Dedifferentiated amniotic fluid mesenchymal stem cell (primary cell): ENCODE data around the gene LRRK1.

Experiments used
- DNase-seq: peaks from one replicate; pipeline ENCODE4 v3.0.0-alpha.2; 2016; ENCODE audit errors: extremely low spot score

Gene LRRK1

DNA sequence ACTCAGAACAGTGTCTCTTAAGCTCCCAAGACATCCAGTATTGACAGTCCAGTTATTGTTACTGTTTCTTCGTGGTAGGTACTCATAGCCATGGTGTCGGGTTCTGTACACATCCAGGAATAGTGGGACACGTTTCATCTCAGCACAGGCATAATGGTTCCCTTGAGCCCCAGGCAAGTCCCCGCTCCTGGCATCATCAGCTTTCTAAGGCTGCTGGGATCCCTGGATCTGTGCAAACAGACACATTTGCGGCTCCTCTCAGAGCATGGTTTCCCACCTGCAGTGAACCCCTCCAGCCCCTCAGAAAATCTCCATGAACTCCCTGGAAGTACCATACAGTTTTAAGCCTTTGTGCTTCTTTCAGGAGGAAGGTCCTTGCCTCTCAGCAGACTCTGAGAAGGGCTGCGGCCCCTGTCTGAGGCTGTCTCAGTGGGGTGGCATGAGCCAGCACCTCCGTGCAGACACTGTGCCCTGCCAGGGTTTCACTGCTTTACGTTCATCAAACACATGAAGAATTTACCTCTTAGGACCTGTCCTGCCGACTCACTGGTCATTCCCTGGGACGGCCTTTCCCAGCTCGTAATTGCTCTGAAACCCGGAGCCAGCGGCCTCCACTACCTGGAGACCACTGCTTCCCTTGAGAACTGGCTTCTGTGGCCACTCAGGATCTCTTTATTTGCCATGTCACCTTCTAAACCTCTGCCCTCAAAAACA lies 124.9 kb downstream of the LRRK1 start:
- DNase-seq = no peak

DNA sequence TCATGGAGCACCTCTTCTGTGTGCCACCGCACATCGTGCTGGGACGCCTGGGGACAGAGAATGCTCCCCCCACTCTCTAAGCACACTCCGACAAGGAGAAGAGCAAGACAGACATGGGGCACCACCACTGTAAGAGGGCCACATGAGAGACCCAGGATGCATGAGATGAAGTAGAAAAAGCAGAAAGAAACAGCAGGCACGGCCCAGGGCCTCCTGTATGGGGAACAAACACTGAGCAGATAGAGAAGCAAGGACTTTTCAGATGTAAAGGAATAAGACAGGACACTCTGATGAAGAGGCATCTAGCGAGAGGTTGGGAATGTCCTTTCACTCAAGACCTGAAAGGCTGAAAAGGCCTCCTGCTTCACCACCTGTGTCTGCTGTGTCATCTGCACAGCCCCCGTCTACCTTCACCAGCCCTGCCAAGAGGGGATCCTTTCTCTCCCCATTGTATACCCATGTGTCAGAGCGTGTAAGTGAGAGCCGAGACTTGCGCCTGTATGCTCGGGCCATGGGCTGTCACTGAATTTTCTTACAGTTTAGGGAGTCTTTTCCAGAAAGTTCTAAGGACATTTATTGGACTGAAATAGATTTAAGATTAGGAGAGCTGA lies 125.6 kb downstream of the LRRK1 start:
- no peak for DNase-seq

DNA sequence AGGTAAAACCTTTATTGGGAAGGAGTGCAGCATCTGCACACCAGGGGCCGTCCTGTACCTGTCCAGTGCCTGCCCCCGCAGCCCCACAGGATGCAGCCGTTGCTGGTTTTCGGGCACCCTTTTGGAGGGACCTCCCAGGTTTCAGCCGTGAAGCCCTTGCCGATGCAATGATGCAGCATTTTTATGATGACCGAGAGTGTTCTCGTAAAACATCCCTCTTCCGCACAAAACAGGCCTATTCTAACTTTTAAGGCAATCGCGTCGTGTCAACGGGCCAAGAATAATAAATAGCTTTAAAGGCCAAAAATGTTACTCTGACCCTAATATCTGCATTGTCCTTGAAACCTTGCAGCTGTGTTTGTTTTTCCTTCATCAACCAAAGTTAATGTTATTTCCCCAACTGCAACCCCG lies 126.1 kb downstream of the LRRK1 start:
- no peak for DNase-seq

DNA sequence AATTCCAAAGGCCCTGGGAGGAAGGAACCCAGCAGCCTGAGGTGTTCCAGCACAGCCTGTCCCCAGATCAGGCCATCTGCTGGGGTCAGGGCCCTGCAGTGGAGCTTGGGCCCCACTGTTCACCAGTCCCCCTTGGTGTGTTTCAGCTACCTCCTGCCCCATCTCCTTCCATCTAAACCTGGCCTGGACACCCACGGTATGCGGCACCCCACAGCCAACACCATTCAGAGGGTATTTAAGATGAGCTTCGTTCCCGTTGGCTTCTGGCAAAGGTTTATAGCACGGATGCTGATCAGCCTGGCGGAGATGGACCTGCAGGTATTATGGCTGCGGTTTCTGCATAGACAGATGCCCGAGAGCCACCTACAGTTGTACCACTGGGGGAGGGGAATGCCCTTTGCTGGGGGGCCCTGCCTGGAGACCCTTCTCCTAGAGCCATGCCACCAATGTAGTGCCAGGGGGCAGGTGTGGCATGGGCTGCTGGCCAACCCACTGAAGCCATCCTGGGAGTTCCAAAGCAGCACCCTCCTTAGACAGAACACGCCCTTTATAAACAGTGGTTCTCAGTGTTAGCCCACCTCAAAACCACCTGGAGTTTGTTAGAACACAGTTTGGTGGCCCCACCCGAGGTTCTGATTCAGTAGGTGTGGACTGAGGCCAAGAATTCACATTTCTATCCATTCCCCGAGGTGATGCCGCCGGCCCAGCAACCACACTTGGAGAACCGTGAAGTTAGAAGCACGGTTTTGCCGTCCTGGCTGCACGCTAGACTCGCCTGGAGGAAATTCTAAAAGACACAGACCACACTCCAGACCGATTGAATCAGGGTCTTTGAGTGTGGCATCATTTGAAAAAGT lies 126.9 kb downstream of the LRRK1 start:
- DNase-seq = no peak

DNA sequence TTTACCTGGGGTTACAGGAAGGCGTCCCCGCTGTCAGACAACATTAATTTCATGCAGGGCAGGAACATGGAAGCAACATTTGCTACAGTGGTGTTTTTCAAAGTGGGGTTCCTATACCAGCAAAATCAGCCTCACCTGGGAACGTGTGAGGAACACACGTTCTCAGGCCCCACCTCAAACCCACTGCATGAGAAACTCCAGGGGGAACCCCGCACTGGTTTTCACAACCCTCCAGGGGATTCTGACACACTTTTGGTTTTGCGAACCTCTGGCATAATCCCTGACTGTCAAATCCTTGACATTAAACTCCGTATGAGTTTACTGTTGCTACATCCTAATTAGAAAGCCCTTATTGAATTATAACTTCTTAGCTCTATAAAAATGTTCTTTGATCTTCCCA lies 127.7 kb downstream of the LRRK1 start:
- no peak for DNase-seq

DNA sequence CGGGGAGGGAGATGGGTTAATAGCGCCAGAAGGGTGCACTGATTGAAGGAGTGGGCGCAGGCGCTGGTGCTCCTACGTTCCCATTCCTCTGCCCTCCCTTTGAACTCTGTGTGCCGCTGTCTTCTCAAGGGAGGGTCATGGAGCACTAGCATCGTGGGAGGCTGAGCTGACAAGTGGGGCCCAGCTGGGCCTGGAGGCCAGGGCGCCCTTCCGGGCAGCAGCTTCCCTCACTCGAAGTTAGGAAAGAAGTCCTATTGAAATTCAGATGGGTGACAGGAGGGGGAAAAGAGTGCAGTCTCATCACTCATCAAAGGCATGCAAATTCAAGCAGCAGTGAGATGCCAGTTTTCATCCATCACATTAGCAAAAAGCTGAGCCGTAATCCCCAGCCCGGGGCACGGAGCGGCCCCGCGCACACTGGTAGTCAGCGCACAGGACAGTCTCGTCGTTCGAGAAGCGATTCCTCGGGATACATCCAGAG lies 128.2 kb downstream of the LRRK1 start:
- no peak for DNase-seq

DNA sequence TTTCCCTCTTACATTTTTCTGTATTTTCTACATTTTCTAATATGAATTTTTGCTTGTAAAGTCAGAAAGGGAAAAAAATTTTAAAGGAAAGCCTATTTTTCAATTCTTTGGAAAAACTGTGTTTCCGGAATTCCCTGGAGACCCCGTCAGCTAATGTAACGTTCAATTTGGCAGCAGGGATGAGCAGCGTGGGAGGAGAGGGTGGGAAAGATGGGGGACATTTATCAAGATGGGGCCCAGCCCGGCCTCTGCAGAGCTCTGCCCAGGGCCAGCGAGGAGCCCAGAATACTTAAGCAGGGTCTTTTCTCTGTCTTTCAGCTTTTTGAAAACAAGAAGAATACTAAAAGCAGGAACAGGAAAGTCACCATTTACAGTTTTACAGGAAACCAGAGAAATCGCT lies 129.0 kb downstream of the LRRK1 start:
- no peak for DNase-seq

DNA sequence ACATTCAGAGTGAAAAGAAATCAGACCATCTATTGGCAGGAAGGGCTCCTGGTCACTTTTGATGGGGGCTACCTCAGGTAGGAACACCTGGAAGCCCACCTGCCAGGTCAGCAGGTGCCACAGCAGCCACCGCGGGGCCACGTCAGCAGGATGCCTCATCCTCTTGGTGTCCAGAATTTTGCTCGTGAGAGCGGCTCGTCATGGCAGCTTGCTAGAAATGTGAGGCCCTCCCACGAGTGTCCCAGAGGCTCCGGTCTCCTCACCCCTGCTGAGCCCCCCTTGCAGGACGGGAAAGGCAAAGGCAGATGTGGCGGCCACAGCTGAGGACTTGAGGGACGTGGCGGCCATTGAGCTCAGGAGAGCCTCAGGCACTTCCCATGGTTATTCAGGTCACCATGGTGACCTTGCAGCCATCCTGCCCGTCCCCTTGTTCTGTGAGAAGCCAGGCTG lies 129.4 kb downstream of the LRRK1 start:
- DNase-seq = no peak

DNA sequence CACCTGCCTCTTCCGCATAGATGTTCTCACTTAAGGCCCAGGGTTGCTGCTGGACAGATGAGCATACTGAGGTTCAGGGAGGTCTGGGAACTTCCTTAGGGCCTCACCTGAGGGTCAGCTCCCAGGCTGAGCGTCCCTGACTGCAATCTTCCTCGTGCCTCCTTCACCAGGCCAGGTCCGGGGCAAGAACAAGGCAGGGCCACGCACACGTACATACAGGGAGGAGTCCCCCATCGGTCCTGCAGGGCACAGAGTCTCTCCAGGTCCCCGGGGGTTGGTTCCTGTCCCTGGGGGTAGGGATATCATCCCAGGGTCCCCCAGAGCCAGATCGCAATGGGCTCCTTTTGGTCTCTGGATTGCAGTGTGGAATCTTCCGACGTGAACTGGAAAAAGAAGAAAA lies 130.1 kb downstream of the LRRK1 start:
- DNase-seq = no peak

DNA sequence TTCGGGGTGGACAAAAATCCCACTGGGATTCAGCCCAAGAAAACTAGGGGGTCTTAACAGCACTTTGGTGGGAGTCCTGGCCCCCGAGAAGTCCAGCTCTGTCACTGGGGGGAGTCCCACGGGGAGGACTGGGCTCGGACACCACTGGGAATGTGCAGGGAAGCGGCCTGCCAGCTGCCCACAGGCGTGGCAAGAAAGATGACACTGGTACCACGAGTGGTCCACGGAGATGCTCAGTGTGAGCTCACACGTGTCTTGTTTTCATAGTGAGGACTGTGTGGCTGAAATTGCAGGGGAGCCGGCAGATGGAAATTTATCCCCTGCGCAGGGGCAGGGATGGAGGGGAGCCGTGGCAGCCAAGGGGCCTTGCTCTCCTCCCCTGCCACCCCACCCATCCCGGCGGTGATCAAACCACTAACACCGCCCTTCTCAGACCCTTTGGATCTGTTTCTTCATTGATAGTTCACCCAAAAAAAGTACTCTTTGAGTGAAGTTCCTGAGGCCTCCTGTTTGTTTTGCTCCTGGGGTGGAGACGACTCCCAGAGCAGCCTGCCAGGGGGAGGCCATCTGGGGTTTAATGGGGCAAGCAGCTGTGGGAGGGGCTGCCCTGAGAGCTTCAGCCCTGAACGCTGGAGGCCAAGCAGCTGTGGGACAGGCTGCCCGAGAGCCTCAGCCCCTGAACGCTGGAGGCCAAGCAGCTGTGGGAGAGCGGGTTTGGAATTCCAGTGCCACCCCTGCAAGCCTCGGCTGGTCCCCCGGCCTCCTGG lies 130.9 kb downstream of the LRRK1 start:
- DNase-seq = no peak

DNA sequence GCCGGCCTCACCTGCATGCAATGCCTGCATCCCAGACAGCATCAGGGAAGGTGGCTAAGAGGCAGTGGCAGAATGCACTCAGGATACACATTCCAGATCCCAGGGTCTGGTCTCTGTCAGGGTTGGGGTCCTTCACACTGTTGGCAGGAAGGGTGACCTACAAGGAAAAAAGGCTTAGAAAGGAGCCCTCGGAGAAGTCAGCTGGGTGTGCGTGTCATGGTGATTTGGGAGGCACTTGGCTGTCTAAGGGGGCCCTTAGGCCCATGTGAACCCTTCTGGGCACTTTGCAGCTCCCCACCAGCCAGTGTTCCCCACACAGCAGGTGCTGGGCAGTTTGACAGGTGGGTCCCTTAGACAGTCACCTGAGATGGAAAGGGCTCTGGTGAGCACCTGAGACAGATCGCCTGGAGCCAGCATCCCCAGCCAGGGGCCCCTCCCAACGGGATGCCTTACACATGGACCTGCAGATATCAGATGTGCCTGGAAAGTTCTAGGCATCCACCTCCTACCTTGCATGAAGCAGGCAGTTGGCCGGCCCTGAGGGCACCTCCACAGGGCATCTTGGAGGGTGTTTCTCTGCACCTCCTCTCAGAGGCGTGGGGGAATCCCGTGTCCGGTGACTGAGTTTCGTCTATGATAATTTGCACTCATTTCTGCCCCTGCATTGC lies 131.6 kb downstream of the LRRK1 start:
- DNase-seq = no peak

DNA sequence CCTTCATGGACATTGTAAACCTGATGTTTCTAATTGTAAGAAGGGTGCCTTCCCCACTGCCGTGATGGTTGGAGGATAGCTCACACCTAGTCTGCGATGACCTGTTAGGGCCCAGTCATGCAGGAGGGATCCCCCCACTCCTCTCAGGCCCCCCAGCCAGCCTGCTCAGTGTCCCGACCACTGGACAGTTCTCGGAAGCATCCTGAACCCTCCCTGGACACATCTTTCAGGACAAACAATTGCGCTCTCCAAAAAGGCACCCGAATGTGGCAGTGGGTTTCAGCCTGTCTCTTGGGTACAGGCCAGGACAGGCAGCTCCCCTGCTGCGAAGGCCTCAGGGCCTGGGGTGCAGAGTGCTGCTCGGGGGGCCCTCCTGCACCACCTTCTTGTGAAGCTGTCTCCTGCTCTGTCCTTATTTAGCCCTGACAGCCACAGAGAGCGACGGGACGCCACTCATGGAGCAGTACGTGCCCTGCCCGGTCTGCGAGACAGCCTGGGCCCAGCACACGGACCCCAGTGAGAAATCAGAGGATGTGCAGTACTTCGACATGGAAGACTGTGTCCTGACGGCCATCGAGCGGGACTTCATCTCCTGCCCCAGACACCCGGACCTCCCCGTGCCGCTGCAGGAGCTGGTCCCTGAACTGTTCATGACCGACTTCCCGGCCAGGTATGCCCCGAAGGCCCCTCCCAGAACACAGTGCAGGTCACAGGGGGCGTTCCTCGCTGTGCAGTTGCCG lies 132.3 kb downstream of the LRRK1 start:
- no peak for DNase-seq

DNA sequence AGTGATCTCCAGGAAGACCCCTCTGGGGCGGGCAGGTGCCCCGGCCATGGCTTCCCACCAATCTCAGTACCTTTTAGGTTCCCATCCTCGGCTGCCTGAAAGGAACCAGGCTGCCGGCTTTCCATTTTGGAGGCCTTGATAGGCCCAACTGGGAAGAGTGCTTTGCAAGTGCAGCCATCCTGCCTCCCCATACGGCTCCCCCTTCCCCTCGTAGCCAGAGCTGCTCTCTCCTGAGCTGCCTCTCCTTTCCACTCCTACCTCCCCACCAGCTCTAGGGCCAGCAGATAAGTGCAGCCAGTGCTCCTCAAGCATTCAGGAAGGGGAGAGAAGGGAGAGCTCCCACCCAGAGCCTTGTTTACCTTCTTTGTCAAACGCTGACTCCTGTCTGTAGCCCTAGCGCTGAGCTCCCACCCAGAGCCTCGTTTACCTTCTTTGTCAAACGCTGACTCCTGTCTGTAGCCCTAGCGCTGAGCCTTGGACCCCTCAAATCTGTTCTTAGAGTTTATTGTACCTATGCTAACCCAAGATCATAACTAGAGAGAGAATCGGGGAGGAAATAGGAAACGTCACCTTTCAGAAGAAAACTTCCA lies 133.0 kb downstream of the LRRK1 start:
- DNase-seq = no peak

DNA sequence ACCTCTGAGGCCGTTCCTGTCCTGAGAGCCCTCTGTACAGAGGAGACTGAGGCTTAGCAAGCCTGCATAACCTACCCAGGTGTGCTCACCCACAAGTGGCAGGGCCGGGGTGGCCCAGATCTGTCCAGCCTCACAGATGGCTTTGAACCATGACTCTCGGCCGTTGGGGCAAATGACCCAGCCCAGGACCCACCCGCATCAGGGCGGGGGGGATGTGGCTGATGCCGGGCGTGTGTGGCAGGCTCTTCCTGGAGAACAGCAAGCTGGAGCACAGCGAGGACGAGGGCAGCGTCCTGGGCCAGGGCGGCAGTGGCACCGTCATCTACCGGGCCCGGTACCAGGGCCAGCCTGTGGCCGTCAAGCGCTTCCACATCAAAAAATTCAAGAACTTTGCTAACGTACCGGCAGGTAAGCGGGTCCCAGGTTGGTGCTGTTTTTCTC lies 133.5 kb downstream of the LRRK1 start:
- DNase-seq = no peak

DNA sequence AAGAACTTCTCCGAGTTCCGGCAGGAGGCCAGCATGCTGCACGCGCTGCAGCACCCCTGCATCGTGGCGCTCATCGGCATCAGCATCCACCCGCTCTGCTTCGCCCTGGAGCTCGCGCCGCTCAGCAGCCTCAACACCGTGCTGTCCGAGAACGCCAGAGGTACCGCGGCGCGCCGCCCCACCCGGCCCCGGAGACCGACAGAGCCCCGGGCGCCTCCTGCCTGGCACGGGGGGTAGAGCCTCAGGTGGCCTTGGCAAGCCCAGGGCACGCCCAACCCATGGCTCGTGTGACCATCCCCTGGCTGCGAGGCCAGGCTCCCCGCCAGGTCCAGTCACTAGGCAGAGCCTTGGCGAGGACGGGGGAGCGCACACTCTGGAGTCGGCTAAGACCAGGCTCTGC lies 134.1 kb downstream of the LRRK1 start:
- DNase-seq = no peak

DNA sequence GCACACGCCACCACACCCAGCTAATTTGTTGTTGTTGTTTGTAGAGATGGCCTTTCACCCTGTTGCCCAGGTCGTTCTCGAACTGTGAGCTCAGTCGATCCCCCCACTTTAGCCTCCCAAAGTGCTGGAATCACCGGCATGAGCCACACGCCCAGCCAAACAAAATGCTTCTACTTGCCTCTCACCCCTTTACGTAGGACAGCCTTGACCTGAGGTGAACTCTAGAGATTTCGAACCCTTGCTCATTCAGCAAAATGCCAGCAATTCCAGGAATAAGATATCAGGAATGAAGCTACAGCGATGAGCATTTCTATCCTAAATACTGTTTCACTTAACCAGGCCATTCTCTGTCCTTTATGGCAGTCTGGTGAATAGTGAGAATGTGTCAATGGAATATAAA lies 135.0 kb downstream of the LRRK1 start:
- no peak for DNase-seq

DNA sequence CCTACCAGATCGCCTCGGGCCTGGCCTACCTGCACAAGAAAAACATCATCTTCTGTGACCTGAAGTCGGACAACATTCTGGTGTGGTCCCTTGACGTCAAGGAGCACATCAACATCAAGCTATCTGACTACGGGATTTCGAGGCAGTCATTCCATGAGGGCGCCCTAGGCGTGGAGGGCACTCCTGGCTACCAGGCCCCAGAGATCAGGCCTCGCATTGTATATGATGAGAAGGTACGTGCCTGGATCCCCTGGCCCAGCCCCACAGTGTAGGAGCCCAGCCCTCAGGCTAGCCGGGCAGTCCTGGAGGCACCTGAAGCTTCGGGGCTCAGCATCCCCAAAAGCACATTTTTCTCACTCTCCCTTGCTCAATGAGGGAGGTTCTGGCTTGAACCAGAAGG lies 135.8 kb downstream of the LRRK1 start:
- no peak for DNase-seq

DNA sequence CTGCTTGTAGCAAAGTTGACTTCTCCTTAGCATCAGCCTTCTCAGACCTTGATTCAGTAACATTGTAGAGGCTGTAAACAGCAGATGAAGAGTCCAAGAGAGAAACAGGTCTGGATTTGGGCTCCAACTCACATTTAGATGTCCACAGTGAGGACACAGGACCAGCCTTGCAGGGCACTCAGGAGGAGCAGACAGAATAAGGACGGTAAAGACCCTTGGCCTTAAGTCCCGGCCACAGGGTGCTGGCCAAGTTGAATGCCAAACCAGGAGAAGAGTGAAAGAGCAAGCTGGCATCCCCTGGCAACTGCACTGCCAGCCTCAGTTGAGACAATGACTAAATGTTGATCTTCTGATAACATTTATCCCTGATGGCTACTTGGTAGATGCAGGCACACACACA lies 136.3 kb downstream of the LRRK1 start:
- no peak for DNase-seq

DNA sequence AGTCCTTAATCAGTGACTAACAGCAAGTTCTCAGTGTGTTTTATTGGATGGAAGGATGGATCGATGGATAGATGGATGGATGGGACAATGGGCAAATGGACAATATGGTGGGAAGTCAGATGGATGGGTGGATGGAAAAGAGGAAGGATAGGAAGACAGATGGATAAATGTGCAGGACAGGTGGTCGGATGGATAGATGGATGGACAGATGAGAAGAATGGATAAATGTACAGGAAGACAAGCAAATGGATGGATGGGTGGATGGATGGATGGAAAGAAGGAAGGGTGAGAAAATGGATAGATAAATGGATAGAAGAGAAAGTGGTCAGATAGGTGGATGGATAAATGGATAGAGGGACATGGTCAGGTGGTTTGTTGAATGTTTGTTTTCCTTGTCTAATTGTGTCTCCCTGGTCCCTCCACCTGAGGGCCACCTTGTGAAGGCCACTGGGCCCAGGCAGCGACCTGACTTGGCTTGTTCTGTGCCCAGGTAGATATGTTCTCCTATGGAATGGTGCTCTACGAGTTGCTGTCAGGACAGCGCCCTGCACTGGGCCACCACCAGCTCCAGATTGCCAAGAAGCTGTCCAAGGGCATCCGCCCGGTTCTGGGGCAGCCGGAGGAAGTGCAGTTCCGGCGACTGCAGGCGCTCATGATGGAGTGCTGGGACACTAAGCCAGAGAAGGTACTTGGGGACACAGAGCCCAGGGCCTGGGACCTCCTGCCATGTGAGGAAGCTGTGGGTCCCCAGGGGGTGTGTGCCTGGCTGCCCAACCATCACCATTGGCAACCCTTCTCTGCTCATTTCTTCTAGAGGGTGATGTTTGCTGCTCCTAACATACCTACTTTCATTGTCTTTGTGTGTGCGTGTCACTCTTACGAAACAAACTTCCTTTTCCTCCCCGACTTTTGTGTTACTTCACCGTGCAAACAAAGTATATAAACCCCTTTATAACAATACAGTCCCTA lies 137.5 kb downstream of the LRRK1 start:
- no peak for DNase-seq
